Mesenchymal stem cell (in vitro differentiated cells and primary cell): Measurements from ENCODE around the gene PRR12.

ENCODE experiments used
- DNase-seq: peaks from one replicate; pipeline ENCODE4 v3.0.0-alpha.2; 2013
- H2AFZ ChIP-seq: one replicate; pipeline ENCODE4 v1.6.1; 2013; ENCODE audit warnings: low read depth, mild to moderate bottlenecking, control low read depth, inconsistent platforms, low read length, moderate library complexity
- H2AK5ac ChIP-seq: 2 replicates; pipeline ENCODE4 v1.6.1; 2013; ENCODE audit warnings: low read length, moderate library complexity, mild to moderate bottlenecking, inconsistent platforms; ENCODE audit not compliant: severe bottlenecking
- H2BK120ac ChIP-seq: one replicate; pipeline ENCODE4 v1.6.1; 2013; ENCODE audit warnings: low read depth, mild to moderate bottlenecking, inconsistent platforms, low read length, moderate library complexity
- H2BK12ac ChIP-seq, 2 experiments: one replicate each; pipeline ENCODE4 v1.6.1; 2013; ENCODE audit warnings: inconsistent platforms in 2 of 2, low read length in 2 of 2, mild to moderate bottlenecking in 2 of 2, moderate library complexity in 2 of 2, control low read depth in 1 of 2
- H2BK15ac ChIP-seq: one replicate; pipeline ENCODE4 v1.6.1; 2013; ENCODE audit warnings: mild to moderate bottlenecking, low read depth, inconsistent platforms; ENCODE audit not compliant: poor library complexity, severe bottlenecking
- H2BK5ac ChIP-seq: 2 replicates; pipeline ENCODE4 v1.6.1; 2013; ENCODE audit warnings: low read depth, mild to moderate bottlenecking, low read length, control low read depth, inconsistent platforms; ENCODE audit not compliant: poor library complexity, severe bottlenecking
- H3K14ac ChIP-seq, 2 experiments: one replicate each; pipeline ENCODE4 v1.6.1; 2013; ENCODE audit warnings: inconsistent platforms in 2 of 2, low read length in 2 of 2, control low read depth in 1 of 2, mild to moderate bottlenecking in 1 of 2, moderate library complexity in 1 of 2
- H3K18ac ChIP-seq, 2 experiments: one replicate each; pipeline ENCODE4 v1.6.1; 2013; ENCODE audit warnings: inconsistent platforms in 2 of 2, low read length in 2 of 2, control low read depth in 1 of 2, low read depth in 1 of 2, mild to moderate bottlenecking in 1 of 2
- H3K23ac ChIP-seq, 2 experiments: one replicate each; pipeline ENCODE4 v1.6.1; 2013; ENCODE audit warnings: inconsistent platforms in 2 of 2, low read length in 2 of 2, mild to moderate bottlenecking in 2 of 2, moderate library complexity in 2 of 2, control low read depth in 1 of 2
- H3K27ac ChIP-seq: 2 replicates; pipeline ENCODE4 v1.5.1; 2013; ENCODE audit warnings: mild to moderate bottlenecking, moderate library complexity, low read length, control low read depth, inconsistent platforms; ENCODE audit not compliant: poor library complexity, severe bottlenecking
- H3K27me3 ChIP-seq, 2 experiments: 2 replicates each; pipeline versions ENCODE4 v1.6.1 to v1.7.0; 2013; ENCODE audit warnings: low read length in 2 of 2, mild to moderate bottlenecking in 2 of 2, moderate library complexity in 2 of 2, control low read depth in 1 of 2, inconsistent platforms in 1 of 2; ENCODE audit not compliant: control insufficient read depth in 1 of 2, insufficient read depth in 1 of 2
- H3K36me3 ChIP-seq, 2 experiments: 2 replicates each; pipeline versions ENCODE4 v1.6.1 to v1.7.0; 2013; ENCODE audit warnings: low read length in 2 of 2, control low read depth in 1 of 2, inconsistent platforms in 1 of 2, low read depth in 1 of 2, mild to moderate bottlenecking in 1 of 2; ENCODE audit not compliant: insufficient read depth in 2 of 2, control insufficient read depth in 1 of 2
- H3K4ac ChIP-seq, 2 experiments: one replicate each; pipeline ENCODE4 v1.6.1; 2013; ENCODE audit warnings: inconsistent platforms in 2 of 2, low read length in 2 of 2, mild to moderate bottlenecking in 2 of 2, moderate library complexity in 2 of 2, control low read depth in 1 of 2, low read depth in 1 of 2
- H3K4me1 ChIP-seq: 2 replicates; pipeline ENCODE4 v1.6.1; 2013; ENCODE audit warnings: low read depth, low read length, control low read depth; ENCODE audit not compliant: control insufficient read depth, insufficient read depth
- H3K4me2 ChIP-seq: 2 replicates; pipeline ENCODE4 v1.6.1; 2013; ENCODE audit warnings: low read length, mild to moderate bottlenecking, inconsistent platforms; ENCODE audit not compliant: poor library complexity, severe bottlenecking
- H3K4me3 ChIP-seq, 2 experiments: 2 replicates each; pipeline versions ENCODE4 v1.5.1 to v1.7.0; 2013; ENCODE audit warnings: low read length in 2 of 2, mild to moderate bottlenecking in 2 of 2, control low read depth in 1 of 2, low read depth in 1 of 2; ENCODE audit not compliant: insufficient read depth in 1 of 2
- H3K79me1 ChIP-seq: replicated peaks from 2 replicates; pipeline ENCODE4 v1.6.1; 2013; ENCODE audit warnings: mild to moderate bottlenecking, control low read depth, low read length, inconsistent platforms; ENCODE audit not compliant: poor library complexity, severe bottlenecking
- H3K9ac ChIP-seq: 2 replicates; pipeline ENCODE4 v1.7.0; 2013; ENCODE audit warnings: mild to moderate bottlenecking, low read length, moderate library complexity
- H3K9me3 ChIP-seq: 2 replicates; pipeline ENCODE4 v1.7.0; 2013; ENCODE audit warnings: mild to moderate bottlenecking, low read length; ENCODE audit not compliant: control insufficient read depth
- H4K8ac ChIP-seq: one replicate; pipeline ENCODE4 v1.6.1; 2013; ENCODE audit warnings: inconsistent platforms, mild to moderate bottlenecking, low read length, moderate library complexity
- H4K91ac ChIP-seq: one replicate; pipeline ENCODE4 v1.6.1; 2013; ENCODE audit warnings: mild to moderate bottlenecking, low read length, inconsistent platforms
- WGBS: methylation state at CpG from one replicate; pipeline ENCODE4 v1.1.7; 2013; ENCODE audit warnings: mixed read lengths; 5-methylcytosine and 5-hydroxymethylcytosine counted together

Gene PRR12

GRCh38 chr19:49594157-49594992 is 3.4 kb downstream of the PRR12 start:
- Histone ChIP-seq H3K4me1 (peaks cover 8% of the 10 kb centered on the region), H3K4me2 (no peak overlapping the region), H2BK15ac (no peak overlapping the region), H3K9ac (peak overlapping the region; percentile 53), H3K4ac (no peak overlapping the region), H3K14ac (no peak overlapping the region), H3K9me3 (no peaks in the 10 kb centered on the region), H2AFZ (no peak overlapping the region), H2AK5ac (no peak overlapping the region), H3K36me3 (peaks cover 38 to 52% of the 10 kb centered on the region in 2 experiments), H3K27ac (no peak overlapping the region), H4K8ac (no peak overlapping the region), H2BK12ac (no peak overlapping the region), H4K91ac (no peak overlapping the region), H2BK120ac (no peak overlapping the region), H3K23ac (no peak overlapping the region), H3K4me3 (peak overlapping the region in 1 of 2 experiments; percentile 57), H3K79me1 (peaks cover 16% of the 10 kb centered on the region), H2BK5ac (no peak overlapping the region), H3K27me3 (no peaks in the 10 kb centered on the region), H3K18ac (no peak overlapping the region)
- 97% methylated on average over 35 of the region's 35 CpGs for WGBS
- DNase-seq = no peak

DNA sequence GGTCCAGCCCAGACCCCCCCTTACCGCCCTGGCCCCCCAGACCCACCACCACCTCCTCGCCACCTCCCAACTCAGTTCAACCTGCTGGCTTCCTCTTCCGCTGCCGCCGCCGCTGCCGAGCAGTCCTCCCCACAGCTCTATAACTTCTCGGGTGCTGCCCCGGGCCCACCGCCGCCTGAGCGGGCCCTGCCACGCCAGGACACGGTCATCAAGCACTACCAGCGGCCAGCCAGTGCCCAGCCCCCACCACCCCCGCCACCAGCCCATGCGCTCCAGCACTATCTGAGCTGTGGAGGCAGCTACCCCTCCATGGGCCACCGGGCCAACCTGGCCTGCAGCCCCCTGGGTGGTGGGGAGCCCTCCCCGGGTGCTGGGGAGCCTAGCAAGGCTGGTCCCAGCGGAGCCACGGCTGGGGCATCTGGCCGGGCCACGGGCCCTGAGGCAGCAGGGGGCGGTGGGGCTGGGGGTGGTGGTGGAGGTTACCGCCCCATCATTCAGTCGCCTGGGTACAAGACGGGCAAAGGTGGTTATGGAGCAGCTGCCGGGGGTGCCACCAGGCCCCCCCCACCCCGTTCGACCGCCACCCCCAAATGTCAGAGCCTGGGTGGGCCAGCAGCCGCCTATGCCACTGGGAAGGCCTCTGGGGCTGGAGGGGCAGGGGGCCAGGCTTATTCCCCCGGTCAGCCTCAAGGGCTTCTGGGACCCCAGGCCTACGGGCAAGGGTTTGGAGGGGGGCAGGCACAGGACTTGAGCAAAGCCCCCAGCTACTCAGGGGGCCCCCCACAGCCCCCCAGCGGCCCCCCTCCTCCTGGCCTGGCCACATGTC is 4.2 kb downstream of the PRR12 start:
- Histone ChIP-seq H3K79me1 (peaks cover 22% of the 10 kb centered on the region), H3K23ac (no peak overlapping the region), H3K4me2 (no peak overlapping the region), H2BK120ac (no peak overlapping the region), H3K9me3 (no peaks in the 10 kb centered on the region), H2BK5ac (no peak overlapping the region), H2AK5ac (no peak overlapping the region), H2AFZ (no peak overlapping the region), H3K14ac (no peak overlapping the region), H3K27me3 (no peaks in the 10 kb centered on the region), H2BK12ac (no peak overlapping the region), H3K4me1 (peaks cover 8% of the 10 kb centered on the region), H3K36me3 (peaks cover 47 to 61% of the 10 kb centered on the region in 2 experiments), H3K27ac (no peak overlapping the region), H4K91ac (no peak overlapping the region), H4K8ac (no peak overlapping the region), H3K4me3 (no peak overlapping the region), H2BK15ac (no peak overlapping the region), H3K18ac (no peak overlapping the region), H3K4ac (no peak overlapping the region), H3K9ac (no peak overlapping the region)
- no peak for DNase-seq
- WGBS = 95% methylated on average over 33 of the region's 35 CpGs

GRCh38 chr19:49595819-49596404 is 4.9 kb downstream of the PRR12 start:
- H2BK5ac ChIP-seq = no peak overlapping the region
- no peak overlapping the region for H3K18ac ChIP-seq
- no peak overlapping the region for H4K91ac ChIP-seq
- no peak overlapping the region for H3K4me2 ChIP-seq
- H3K79me1 ChIP-seq = peaks cover 24% of the 10 kb centered on the region
- no peak for DNase-seq
- no peak overlapping the region for H3K23ac ChIP-seq
- no peak overlapping the region for H3K4ac ChIP-seq
- 96% methylated on average over 29 of the region's 32 CpGs for WGBS
- no peak overlapping the region for H4K8ac ChIP-seq
- peaks cover 4% of the 10 kb centered on the region for H3K4me1 ChIP-seq
- H3K27ac ChIP-seq = no peak overlapping the region
- no peak overlapping the region for H2AK5ac ChIP-seq
- peaks cover 52 to 68% of the 10 kb centered on the region in 2 experiments for H3K36me3 ChIP-seq
- no peak overlapping the region for H2AFZ ChIP-seq
- H2BK120ac ChIP-seq = no peak overlapping the region
- H3K9me3 ChIP-seq = no peaks in the 10 kb centered on the region
- no peak overlapping the region for H3K4me3 ChIP-seq
- no peak overlapping the region for H3K9ac ChIP-seq
- H2BK15ac ChIP-seq = no peak overlapping the region
- no peak overlapping the region for H3K14ac ChIP-seq
- H2BK12ac ChIP-seq = no peak overlapping the region
- H3K27me3 ChIP-seq = no peaks in the 10 kb centered on the region

- Histone ChIP-seq H3K79me1 (peaks cover 24% of the 10 kb centered on the region), H4K8ac (no peak overlapping the region), H2AK5ac (no peak overlapping the region), H2BK120ac (no peak overlapping the region), H3K27me3 (no peaks in the 10 kb centered on the region), H2BK12ac (no peak overlapping the region), H3K4me1 (peaks cover 4% of the 10 kb centered on the region), H4K91ac (no peak overlapping the region), H3K18ac (no peak overlapping the region), H3K23ac (no peak overlapping the region), H3K36me3 (peaks cover 56 to 73% of the 10 kb centered on the region in 2 experiments), H3K14ac (no peak overlapping the region), H3K4me3 (no peak overlapping the region), H2BK5ac (no peak overlapping the region), H3K9ac (no peak overlapping the region), H3K4ac (no peak overlapping the region), H2AFZ (no peak overlapping the region), H3K9me3 (no peaks in the 10 kb centered on the region), H3K4me2 (no peak overlapping the region), H2BK15ac (no peak overlapping the region), H3K27ac (no peak overlapping the region)
- DNase-seq = no peak
- 93% methylated on average over 15 of the region's 15 CpGs for WGBS
These were observed 5.4 kb downstream of the PRR12 start for GRCh38 chr19:49596407-49596806.
